ENCODE measurements around the gene PIGU.

Gene PIGU

GRCh38 chr20:34638532-34638931, 38.4 kb downstream of the PIGU start:
- ATAC-seq (replicated peaks; ENCODE audit: extremely low read depth, poor library complexity, severe bottlenecking) = no peak
- no peak for DNase-seq (ENCODE audit: low spot score in 2 of 2)
- H3K4me1 Mint-ChIP-seq = no peaks in the 10 kb centered on the region
- no peaks in the 10 kb centered on the region for H3K9me3 Mint-ChIP-seq
- H3K36me3 Mint-ChIP-seq (ENCODE audit: insufficient read depth) = peaks cover 27% of the 10 kb centered on the region
- no peaks in the 10 kb centered on the region for H3K27me3 Mint-ChIP-seq
- H3K27ac Mint-ChIP-seq (ENCODE audit: low read depth) = no peak overlapping the region
- H3K4me3 Mint-ChIP-seq = no peak overlapping the region

- ATAC-seq (replicated peaks; ENCODE audit: extremely low read depth, poor library complexity, severe bottlenecking) = no peak
- Mint-ChIP-seq H3K4me3 (no peak overlapping the region), H3K27ac (ENCODE audit: low read depth) (no peak overlapping the region), H3K4me1 (no peaks in the 10 kb centered on the region), H3K9me3 (no peaks in the 10 kb centered on the region), H3K27me3 (no peaks in the 10 kb centered on the region), H3K36me3 (ENCODE audit: insufficient read depth) (peaks cover 29% of the 10 kb centered on the region)
- DNase-seq (ENCODE audit: low spot score in 2 of 2) = no peak
These were observed 38.9 kb downstream of the PIGU start for GRCh38 chr20:34638039-34638292.

- DNase-seq (ENCODE audit: low spot score in 2 of 2) (no peak), ATAC-seq (replicated peaks; ENCODE audit: extremely low read depth, poor library complexity, severe bottlenecking) (no peak)
- Mint-ChIP-seq H3K4me3 (no peak overlapping the region), H3K9me3 (no peaks in the 10 kb centered on the region), H3K27ac (ENCODE audit: low read depth) (no peak overlapping the region), H3K36me3 (ENCODE audit: insufficient read depth) (peaks cover 32% of the 10 kb centered on the region), H3K4me1 (no peaks in the 10 kb centered on the region), H3K27me3 (no peaks in the 10 kb centered on the region)
These were observed 39.5 kb downstream of the PIGU start for GRCh38 chr20:34637245-34638038.

GRCh38 chr20:34636648-34637047, 40.2 kb downstream of the PIGU start:
- no peak for DNase-seq (ENCODE audit: low spot score in 2 of 2)
- peaks cover 36% of the 10 kb centered on the region for H3K36me3 Mint-ChIP-seq (ENCODE audit: insufficient read depth)
- no peak overlapping the region for H3K27ac Mint-ChIP-seq (ENCODE audit: low read depth)
- no peak overlapping the region for H3K4me3 Mint-ChIP-seq
- H3K27me3 Mint-ChIP-seq = no peaks in the 10 kb centered on the region
- ATAC-seq (replicated peaks; ENCODE audit: extremely low read depth, poor library complexity, severe bottlenecking) = no peak
- no peaks in the 10 kb centered on the region for H3K4me1 Mint-ChIP-seq
- no peaks in the 10 kb centered on the region for H3K9me3 Mint-ChIP-seq

GRCh38 chr20:34634392-34634791, 42.5 kb downstream of the PIGU start:
- Mint-ChIP-seq H3K36me3 (ENCODE audit: insufficient read depth) (peaks cover 42% of the 10 kb centered on the region), H3K27ac (ENCODE audit: low read depth) (no peak overlapping the region), H3K4me3 (no peak overlapping the region), H3K9me3 (no peaks in the 10 kb centered on the region), H3K4me1 (no peaks in the 10 kb centered on the region), H3K27me3 (no peaks in the 10 kb centered on the region)
- DNase-seq (ENCODE audit: low spot score in 2 of 2) (no peak), ATAC-seq (replicated peaks; ENCODE audit: extremely low read depth, poor library complexity, severe bottlenecking) (no peak)

- Mint-ChIP-seq H3K4me1 (no peaks in the 10 kb centered on the region), H3K9me3 (no peaks in the 10 kb centered on the region), H3K36me3 (ENCODE audit: insufficient read depth) (peaks cover 41% of the 10 kb centered on the region), H3K27ac (ENCODE audit: low read depth) (no peak overlapping the region), H3K27me3 (no peaks in the 10 kb centered on the region), H3K4me3 (no peak overlapping the region)
- ATAC-seq (replicated peaks; ENCODE audit: extremely low read depth, poor library complexity, severe bottlenecking) (no peak), DNase-seq (ENCODE audit: low spot score in 2 of 2) (no peak)
These were observed 43.9 kb downstream of the PIGU start for GRCh38 chr20:34632870-34633452.

GRCh38 chr20:34629904-34630303, 47.0 kb downstream of the PIGU start:
- H3K4me3 Mint-ChIP-seq = no peak overlapping the region
- H3K27me3 Mint-ChIP-seq = no peaks in the 10 kb centered on the region
- DNase-seq (ENCODE audit: low spot score in 2 of 2) (no peak), ATAC-seq (replicated peaks; ENCODE audit: extremely low read depth, poor library complexity, severe bottlenecking) (no peak)
- H3K36me3 Mint-ChIP-seq (ENCODE audit: insufficient read depth) = peaks cover 28% of the 10 kb centered on the region
- no peaks in the 10 kb centered on the region for H3K9me3 Mint-ChIP-seq
- no peak overlapping the region for H3K27ac Mint-ChIP-seq (ENCODE audit: low read depth)
- H3K4me1 Mint-ChIP-seq = no peaks in the 10 kb centered on the region

GRCh38 chr20:34629342-34629741, 47.5 kb downstream of the PIGU start:
- peaks cover 29% of the 10 kb centered on the region for H3K36me3 Mint-ChIP-seq (ENCODE audit: insufficient read depth)
- no peaks in the 10 kb centered on the region for H3K4me1 Mint-ChIP-seq
- H3K27me3 Mint-ChIP-seq = no peaks in the 10 kb centered on the region
- H3K27ac Mint-ChIP-seq (ENCODE audit: low read depth) = no peak overlapping the region
- no peak for DNase-seq (ENCODE audit: low spot score in 2 of 2)
- ATAC-seq (replicated peaks; ENCODE audit: extremely low read depth, poor library complexity, severe bottlenecking) = no peak
- no peak overlapping the region for H3K4me3 Mint-ChIP-seq
- H3K9me3 Mint-ChIP-seq = no peaks in the 10 kb centered on the region

- H3K27me3 Mint-ChIP-seq = no peaks in the 10 kb centered on the region
- H3K4me3 Mint-ChIP-seq = no peak overlapping the region
These were observed 48.9 kb downstream of the PIGU start for GRCh38 chr20:34628026-34628425.

GRCh38 chr20:34627458-34627857, 49.4 kb downstream of the PIGU start:
- no peak for ATAC-seq (replicated peaks; ENCODE audit: extremely low read depth, poor library complexity, severe bottlenecking)
- H3K4me3 Mint-ChIP-seq = no peak overlapping the region

More at GRCh38 chr20:34628026-34628425, 48.9 kb downstream of the PIGU start:
- H3K9me3 Mint-ChIP-seq = no peaks in the 10 kb centered on the region
- no peak for DNase-seq (ENCODE audit: low spot score in 2 of 2)
- peaks cover 25% of the 10 kb centered on the region for H3K36me3 Mint-ChIP-seq (ENCODE audit: insufficient read depth)
- H3K27ac Mint-ChIP-seq (ENCODE audit: low read depth) = no peak overlapping the region
- no peak for ATAC-seq (replicated peaks; ENCODE audit: extremely low read depth, poor library complexity, severe bottlenecking)
- peaks cover 2% of the 10 kb centered on the region for H3K4me1 Mint-ChIP-seq

GRCh38 chr20:34626992-34627391, 49.9 kb downstream of the PIGU start:
- H3K36me3 Mint-ChIP-seq (ENCODE audit: insufficient read depth) = peaks cover 18% of the 10 kb centered on the region

More at GRCh38 chr20:34627458-34627857, 49.4 kb downstream of the PIGU start:
- Mint-ChIP-seq H3K27ac (ENCODE audit: low read depth) (no peak overlapping the region), H3K27me3 (no peaks in the 10 kb centered on the region), H3K9me3 (no peaks in the 10 kb centered on the region), H3K36me3 (ENCODE audit: insufficient read depth) (peaks cover 19% of the 10 kb centered on the region), H3K4me1 (peaks cover 6% of the 10 kb centered on the region)
- no peak for DNase-seq (ENCODE audit: low spot score in 2 of 2)

GRCh38 chr20:34624629-34625028, 52.3 kb downstream of the PIGU start:
- DNase-seq (ENCODE audit: low spot score in 2 of 2) = no peak
- no peak overlapping the region for H3K27ac Mint-ChIP-seq (ENCODE audit: low read depth)
- peaks cover 15% of the 10 kb centered on the region for H3K36me3 Mint-ChIP-seq (ENCODE audit: insufficient read depth)
- no peak for ATAC-seq (replicated peaks; ENCODE audit: extremely low read depth, poor library complexity, severe bottlenecking)
- H3K4me3 Mint-ChIP-seq = no peak overlapping the region
- no peaks in the 10 kb centered on the region for H3K27me3 Mint-ChIP-seq
- H3K4me1 Mint-ChIP-seq = peaks cover 28% of the 10 kb centered on the region
- no peaks in the 10 kb centered on the region for H3K9me3 Mint-ChIP-seq

More at GRCh38 chr20:34626992-34627391, 49.9 kb downstream of the PIGU start:
- H3K4me3 Mint-ChIP-seq = no peak overlapping the region
- no peaks in the 10 kb centered on the region for H3K27me3 Mint-ChIP-seq
- H3K4me1 Mint-ChIP-seq = peaks cover 7% of the 10 kb centered on the region
- H3K27ac Mint-ChIP-seq (ENCODE audit: low read depth) = no peak overlapping the region
- no peaks in the 10 kb centered on the region for H3K9me3 Mint-ChIP-seq
- ATAC-seq (replicated peaks; ENCODE audit: extremely low read depth, poor library complexity, severe bottlenecking) (no peak), DNase-seq (ENCODE audit: low spot score in 2 of 2) (no peak)

GRCh38 chr20:34622821-34623451, 54.0 kb downstream of the PIGU start:
- DNase-seq (ENCODE audit: low spot score in 2 of 2) (no peak), ATAC-seq (replicated peaks; ENCODE audit: extremely low read depth, poor library complexity, severe bottlenecking) (no peak)
- H3K27ac Mint-ChIP-seq (ENCODE audit: low read depth) = no peak overlapping the region
- peaks cover 12% of the 10 kb centered on the region for H3K36me3 Mint-ChIP-seq (ENCODE audit: insufficient read depth)
- peaks cover 33% of the 10 kb centered on the region for H3K4me1 Mint-ChIP-seq
- no peaks in the 10 kb centered on the region for H3K9me3 Mint-ChIP-seq
- no peak overlapping the region for H3K4me3 Mint-ChIP-seq
- no peaks in the 10 kb centered on the region for H3K27me3 Mint-ChIP-seq
